Ishikawa (cell line): Measurements from ENCODE around the gene ZNF280C.

Experiments used
- CEBPB ChIP-seq: IDR thresholded peaks from 2 replicates; pipeline ENCODE4 v1.6.1; 2012
- CREB1 ChIP-seq: IDR thresholded peaks from 2 replicates; pipeline ENCODE4 v1.6.1; 2012; ENCODE audit warnings: low read depth
- EGR1 ChIP-seq: IDR thresholded peaks from 2 replicates; pipeline ENCODE4 v1.6.1; 2012
- EP300 ChIP-seq: IDR thresholded peaks from 2 replicates; pipeline ENCODE4 v1.6.1; 2012; ENCODE audit warnings: borderline replicate concordance
- FOXM1 ChIP-seq: IDR thresholded peaks from 2 replicates; pipeline ENCODE4 v1.6.1; 2012; ENCODE audit warnings: low read depth, borderline replicate concordance
- MAX ChIP-seq: IDR thresholded peaks from 2 replicates; pipeline ENCODE4 v1.6.1; 2012
- NFIC ChIP-seq: IDR thresholded peaks from 2 replicates; pipeline ENCODE4 v1.6.1; 2012
- RAD21 ChIP-seq: IDR thresholded peaks from 2 replicates; pipeline ENCODE4 v1.6.1; 2012; ENCODE audit warnings: low read depth
- TAF1 ChIP-seq: IDR thresholded peaks from 2 replicates; pipeline ENCODE4 v1.6.1; 2012; ENCODE audit warnings: low read depth, mild to moderate bottlenecking
- TCF12 ChIP-seq: IDR thresholded peaks from 2 replicates; pipeline ENCODE4 v1.6.1; 2012; ENCODE audit warnings: low read depth
- TEAD4 ChIP-seq: IDR thresholded peaks from 2 replicates; pipeline ENCODE4 v1.6.1; 2012
- YY1 ChIP-seq: IDR thresholded peaks from 2 replicates; pipeline ENCODE4 v1.6.1; 2012; ENCODE audit warnings: low read depth
- ZBTB7A ChIP-seq: IDR thresholded peaks from 2 replicates; pipeline ENCODE4 v1.6.1; 2012; ENCODE audit warnings: low read depth
- TF ChIP-seq, protein P1 (sequence below): IDR thresholded peaks from 2 replicates; pipeline ENCODE4 v1.6.1; 2012
- TF ChIP-seq, protein P2 (sequence below): IDR thresholded peaks from 2 replicates; pipeline ENCODE4 v1.6.1; 2012; ENCODE audit warnings: low read depth, mild to moderate bottlenecking

Gene ZNF280C

GRCh38 chrX:130296297-130296678 is 27.6 kb upstream of the ZNF280C start:
- no peak for TF ChIP-seq TAF1
- TF ChIP-seq, protein P1, sequence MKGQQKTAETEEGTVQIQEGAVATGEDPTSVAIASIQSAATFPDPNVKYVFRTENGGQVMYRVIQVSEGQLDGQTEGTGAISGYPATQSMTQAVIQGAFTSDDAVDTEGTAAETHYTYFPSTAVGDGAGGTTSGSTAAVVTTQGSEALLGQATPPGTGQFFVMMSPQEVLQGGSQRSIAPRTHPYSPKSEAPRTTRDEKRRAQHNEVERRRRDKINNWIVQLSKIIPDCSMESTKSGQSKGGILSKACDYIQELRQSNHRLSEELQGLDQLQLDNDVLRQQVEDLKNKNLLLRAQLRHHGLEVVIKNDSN = no peak
- TF ChIP-seq CEBPB = no peak
- TF ChIP-seq, protein P2, sequence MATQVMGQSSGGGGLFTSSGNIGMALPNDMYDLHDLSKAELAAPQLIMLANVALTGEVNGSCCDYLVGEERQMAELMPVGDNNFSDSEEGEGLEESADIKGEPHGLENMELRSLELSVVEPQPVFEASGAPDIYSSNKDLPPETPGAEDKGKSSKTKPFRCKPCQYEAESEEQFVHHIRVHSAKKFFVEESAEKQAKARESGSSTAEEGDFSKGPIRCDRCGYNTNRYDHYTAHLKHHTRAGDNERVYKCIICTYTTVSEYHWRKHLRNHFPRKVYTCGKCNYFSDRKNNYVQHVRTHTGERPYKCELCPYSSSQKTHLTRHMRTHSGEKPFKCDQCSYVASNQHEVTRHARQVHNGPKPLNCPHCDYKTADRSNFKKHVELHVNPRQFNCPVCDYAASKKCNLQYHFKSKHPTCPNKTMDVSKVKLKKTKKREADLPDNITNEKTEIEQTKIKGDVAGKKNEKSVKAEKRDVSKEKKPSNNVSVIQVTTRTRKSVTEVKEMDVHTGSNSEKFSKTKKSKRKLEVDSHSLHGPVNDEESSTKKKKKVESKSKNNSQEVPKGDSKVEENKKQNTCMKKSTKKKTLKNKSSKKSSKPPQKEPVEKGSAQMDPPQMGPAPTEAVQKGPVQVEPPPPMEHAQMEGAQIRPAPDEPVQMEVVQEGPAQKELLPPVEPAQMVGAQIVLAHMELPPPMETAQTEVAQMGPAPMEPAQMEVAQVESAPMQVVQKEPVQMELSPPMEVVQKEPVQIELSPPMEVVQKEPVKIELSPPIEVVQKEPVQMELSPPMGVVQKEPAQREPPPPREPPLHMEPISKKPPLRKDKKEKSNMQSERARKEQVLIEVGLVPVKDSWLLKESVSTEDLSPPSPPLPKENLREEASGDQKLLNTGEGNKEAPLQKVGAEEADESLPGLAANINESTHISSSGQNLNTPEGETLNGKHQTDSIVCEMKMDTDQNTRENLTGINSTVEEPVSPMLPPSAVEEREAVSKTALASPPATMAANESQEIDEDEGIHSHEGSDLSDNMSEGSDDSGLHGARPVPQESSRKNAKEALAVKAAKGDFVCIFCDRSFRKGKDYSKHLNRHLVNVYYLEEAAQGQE = no peak

- TF ChIP-seq, protein P1 = no peak
- TF ChIP-seq CREB1 = no peak
- TF ChIP-seq ZBTB7A = no peak
- no peak for TF ChIP-seq TEAD4
- TF ChIP-seq EGR1 = no peak
- no peak for TF ChIP-seq CEBPB
- TF ChIP-seq, protein P2 = no peak
- no peak for TF ChIP-seq FOXM1
- TF ChIP-seq NFIC = no peak
- TF ChIP-seq RAD21 = no peak
- no peak for TF ChIP-seq YY1
- no peak for TF ChIP-seq EP300
- TF ChIP-seq TCF12 = no peak
- TF ChIP-seq MAX = no peak
- no peak for TF ChIP-seq TAF1
Measured at GRCh38 chrX:130295519-130296296, 27.0 kb upstream of the ZNF280C start.

DNA sequence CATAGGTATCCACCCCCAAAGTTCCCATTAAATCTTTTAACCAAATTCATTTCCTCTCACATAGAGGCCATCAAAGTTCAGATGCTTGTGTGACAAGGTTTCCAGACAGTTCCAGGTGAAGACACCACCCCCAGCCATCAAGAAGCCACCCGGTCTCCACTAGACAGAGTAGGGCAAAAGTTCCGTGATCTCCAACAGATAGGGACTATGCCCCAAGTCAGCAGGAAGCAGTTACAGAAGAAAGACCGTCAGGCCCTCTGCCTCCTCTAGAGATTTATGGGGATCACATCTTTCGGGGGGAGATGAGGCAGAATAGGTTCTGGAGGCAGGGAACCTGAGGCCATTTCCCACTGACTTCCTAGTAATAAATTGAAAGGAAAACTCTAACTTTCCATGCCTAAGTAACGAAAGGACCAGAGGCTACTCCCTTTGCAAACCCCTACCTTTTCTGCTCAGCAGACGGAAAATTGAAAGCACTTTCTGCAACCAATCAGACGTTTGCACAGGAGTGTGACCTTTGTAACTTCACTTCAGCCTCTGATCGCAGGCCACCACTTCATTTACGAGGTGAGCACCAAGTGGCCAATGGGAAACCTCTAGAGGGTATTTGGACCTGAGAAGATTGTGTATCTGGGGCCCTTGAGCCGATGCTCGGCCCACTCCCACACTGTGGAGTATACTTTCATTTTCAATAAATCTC is 18.5 kb upstream of the ZNF280C start:
- TF ChIP-seq CEBPB (no peak), TCF12 (no peak), TAF1 (no peak), TEAD4 (no peak), YY1 (no peak), MAX (no peak), NFIC (no peak), RAD21 (no peak), FOXM1 (no peak), EP300 (no peak)
- TF ChIP-seq, protein P1 = no peak

DNA sequence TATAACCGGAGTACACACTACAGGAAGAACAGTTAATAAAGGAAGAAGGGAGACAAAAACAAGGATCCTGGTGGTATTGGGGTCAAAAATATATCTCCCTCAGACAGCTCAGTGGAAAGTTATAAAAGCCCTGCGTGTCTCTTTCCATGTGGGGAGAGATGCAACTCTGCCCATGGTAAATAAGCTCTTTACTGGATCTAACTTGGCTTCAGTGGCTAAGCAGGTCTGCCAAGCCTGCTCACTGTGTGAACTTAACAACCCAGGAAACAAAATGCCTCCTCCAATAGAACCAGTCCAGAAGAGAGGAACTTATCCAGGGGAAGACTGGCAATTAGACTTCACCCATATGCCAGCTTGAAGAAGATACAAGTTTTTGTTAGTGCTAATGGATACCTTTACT is 17.0 kb upstream of the ZNF280C start:
- TF ChIP-seq CEBPB = no peak
- TF ChIP-seq EP300 = no peak
- no peak for TF ChIP-seq ZBTB7A
- TF ChIP-seq TEAD4 = no peak
- TF ChIP-seq NFIC = no peak
- TF ChIP-seq TCF12 = no peak
- no peak for TF ChIP-seq RAD21
- TF ChIP-seq YY1 = no peak
- TF ChIP-seq, protein P1 = no peak
- no peak for TF ChIP-seq MAX
- TF ChIP-seq, protein P2 = no peak
- no peak for TF ChIP-seq TAF1
- no peak for TF ChIP-seq EGR1
- no peak for TF ChIP-seq FOXM1
- TF ChIP-seq CREB1 = no peak
